OCI-LY3 (cell line): Measurements from ENCODE around the gene TECTA.

Source experiments
- CTCF ChIP-seq: fragments of 200-600, 300-600 bp; sonication (generic); IDR thresholded peaks from 2 replicates; pipeline ENCODE4 v1.5.1; 2014; ENCODE audit warnings: antibody characterized with exemption, low read length, low read depth
- EZH2phosphoT487 ChIP-seq: fragments of 200-600 bp; shearing (Covaris generic); IDR thresholded peaks from 2 replicates; pipeline ENCODE4 v1.6.1; 2018; ENCODE audit warnings: antibody characterized with exemption, mixed run types, low read depth

GRCh38 chr11:121068787-121069186 is 32.3 kb upstream of the TECTA start:
- TF ChIP-seq CTCF (no peak), EZH2phosphoT487 (no peak)
